Gastroesophageal sphincter (tissue), 3 donors: Measurements from ENCODE around the gene CD200R1.

Experiments
- CTCF ChIP-seq, 4 experiments: fragments of 200-600 bp in 2 of 4; fragments of 450-650 bp in 2 of 4; sonication (generic) in 1 of 4; IDR thresholded peaks; one replicate each; pipeline ENCODE4 v1.5.1; 2017 to 2019; ENCODE audit warnings: antibody characterized with exemption in 4 of 4, mild to moderate bottlenecking in 2 of 4, moderate library complexity in 2 of 4
- EP300 ChIP-seq: sonication (generic); formaldehyde crosslinking; IDR thresholded peaks from one replicate; pipeline ENCODE4 v1.6.1; 2017; ENCODE audit warnings: antibody characterized with exemption, mild to moderate bottlenecking
- POLR2A ChIP-seq, 2 donors: fragments of 450-650 bp; IDR thresholded peaks; one replicate each; pipeline ENCODE4 v1.6.1; 2017; ENCODE audit warnings: antibody characterized with exemption in 2 of 2, mild to moderate bottlenecking in 2 of 2, moderate library complexity in 1 of 2

GRCh38 chr3:112897791-112898190, 77.1 kb downstream of the CD200R1 start:
- no peak for TF ChIP-seq CTCF (IDR thresholded peaks at IDR 0.05)
- TF ChIP-seq POLR2A (IDR thresholded peaks at IDR 0.05), result no peak
- no peak for TF ChIP-seq EP300
